Panc1 (cell line): ENCODE measurements around the gene CEMIP. TPM values are rescaled to one million over a fixed set of nuclear protein-coding genes. Genes with fewer than 3 reads are reported as not detected.
A peak's percentile ranks its signal among the peaks of the same experiment; 100 is the strongest.

ENCODE experiments used
- ATAC-seq: fragments of 200-7000 bp; cut with Tn5 transposase; 2 replicates; pipeline ENCODE4 v1.9.1; 2020; ENCODE audit warnings: mild to moderate bottlenecking, moderate library complexity
- BruUV-seq: library from RNA; stranded (reverse); fragments of 400-500 nt; replicated peaks from 2 replicates; lab custom pipeline; 2021; lab: Mats Ljungman, UMichigan
- CTCF ChIA-PET: fragments of 300-600 bp; sonication (Branson Sonifier 250); formaldehyde crosslinking; loops from one replicate; lab custom pipeline; 2022; ENCODE audit warnings: antibody characterized with exemption; lab: Charles Lee
- POLR2A ChIA-PET: fragments of 300-600 bp; sonication (Branson Sonifier 250); formaldehyde crosslinking; loops from one replicate; lab custom pipeline; 2022; ENCODE audit warnings: antibody characterized with exemption; lab: Charles Lee
- DNase-seq: peaks from one replicate; pipeline ENCODE4 v3.0.0-alpha.2; 2010; ENCODE audit warnings: low read depth, low spot score
- H3K27ac ChIP-seq: 2 replicates; pipeline ENCODE4 v1.5.1; 2011; ENCODE audit warnings: mild to moderate bottlenecking, low read length, inconsistent platforms
- H3K27me3 ChIP-seq: fragments of 200-500 bp; sonication (Bioruptor generic); 2 replicates; pipeline ENCODE4 v1.6.0; 2014; ENCODE audit warnings: low read length, inconsistent platforms; ENCODE audit not compliant: control insufficient read depth, insufficient read depth
- H3K36me3 ChIP-seq: fragments of 200-500 bp; sonication (Bioruptor generic); 2 replicates; pipeline ENCODE4 v1.5.1; 2014; ENCODE audit warnings: inconsistent platforms, mild to moderate bottlenecking, low read length, moderate library complexity; ENCODE audit not compliant: control insufficient read depth, insufficient read depth
- H3K4me1 ChIP-seq: 2 replicates; pipeline ENCODE4 v1.5.1; 2011; ENCODE audit warnings: inconsistent platforms, mild to moderate bottlenecking, low read length, moderate library complexity; ENCODE audit not compliant: control insufficient read depth, insufficient read depth
- H3K4me3 ChIP-seq, 2 experiments: 2 replicates each; pipeline ENCODE4 v1.5.1; 2011 to 2012; ENCODE audit warnings: low read depth in 2 of 2, low read length in 2 of 2, mild to moderate bottlenecking in 2 of 2, inconsistent platforms in 1 of 2, moderate library complexity in 1 of 2
- H3K9me3 ChIP-seq: fragments of 200-500 bp; sonication (Bioruptor generic); 2 replicates; pipeline ENCODE4 v1.5.1; 2014; ENCODE audit warnings: low read depth, mild to moderate bottlenecking, inconsistent platforms, low read length, moderate library complexity; ENCODE audit not compliant: control insufficient read depth, insufficient read depth
- POLR2AphosphoS5 ChIP-seq: IDR thresholded peaks from 2 replicates; pipeline ENCODE4 v1.6.1; 2012; ENCODE audit warnings: mild to moderate bottlenecking, low read depth, low read length, moderate library complexity
- SIN3A ChIP-seq: IDR thresholded peaks from 2 replicates; pipeline ENCODE4 v1.6.1; 2012; ENCODE audit warnings: low read depth, mild to moderate bottlenecking, low read length, moderate library complexity, borderline replicate concordance; ENCODE audit not compliant: insufficient read depth
- TCF7L2 ChIP-seq: IDR thresholded peaks from 2 replicates; pipeline ENCODE4 v1.6.1; 2011; ENCODE audit warnings: mild to moderate bottlenecking, low read depth, low read length, inconsistent platforms
- in situ Hi-C: cut with HindIII; loops from 2 replicates; pipeline ENCODE4 v1.10.0; 2016; ENCODE audit warnings: low sequenced_read_pairs, low pct_unique_long_range_greater_than_20kb
- intact Hi-C: fragments of 100-400 bp; cut with micrococcal nuclease; formaldehyde crosslinking; loops from one replicate; pipeline ENCODE4 v1.10.0; 2022; ENCODE audit not compliant: unreplicated experiment
- total RNA-seq: library from RNA; stranded (reverse); gene quantifications from one replicate; pipeline ENCODE4 v1.2.1, GENCODE V29; 2021; ENCODE audit not compliant: unreplicated experiment
- TF ChIP-seq, protein P1 (sequence below), 2 experiments: IDR thresholded peaks; 2 replicates each; pipeline ENCODE4 v1.6.1; 2011 to 2012; ENCODE audit warnings: low read depth in 2 of 2, control low read depth in 1 of 2, low read length in 1 of 2, mild to moderate bottlenecking in 1 of 2, moderate library complexity in 1 of 2; ENCODE audit not compliant: insufficient read depth in 1 of 2
- TF ChIP-seq, protein P2 (sequence below): fragments of 450-650 bp; IDR thresholded peaks from 2 replicates; pipeline ENCODE4 v1.5.1; 2017; ENCODE audit warnings: mild to moderate bottlenecking

CEMIP gene
- total RNA-seq, 1 experiment from 2014 or later = 0.46 TPM

DNA sequence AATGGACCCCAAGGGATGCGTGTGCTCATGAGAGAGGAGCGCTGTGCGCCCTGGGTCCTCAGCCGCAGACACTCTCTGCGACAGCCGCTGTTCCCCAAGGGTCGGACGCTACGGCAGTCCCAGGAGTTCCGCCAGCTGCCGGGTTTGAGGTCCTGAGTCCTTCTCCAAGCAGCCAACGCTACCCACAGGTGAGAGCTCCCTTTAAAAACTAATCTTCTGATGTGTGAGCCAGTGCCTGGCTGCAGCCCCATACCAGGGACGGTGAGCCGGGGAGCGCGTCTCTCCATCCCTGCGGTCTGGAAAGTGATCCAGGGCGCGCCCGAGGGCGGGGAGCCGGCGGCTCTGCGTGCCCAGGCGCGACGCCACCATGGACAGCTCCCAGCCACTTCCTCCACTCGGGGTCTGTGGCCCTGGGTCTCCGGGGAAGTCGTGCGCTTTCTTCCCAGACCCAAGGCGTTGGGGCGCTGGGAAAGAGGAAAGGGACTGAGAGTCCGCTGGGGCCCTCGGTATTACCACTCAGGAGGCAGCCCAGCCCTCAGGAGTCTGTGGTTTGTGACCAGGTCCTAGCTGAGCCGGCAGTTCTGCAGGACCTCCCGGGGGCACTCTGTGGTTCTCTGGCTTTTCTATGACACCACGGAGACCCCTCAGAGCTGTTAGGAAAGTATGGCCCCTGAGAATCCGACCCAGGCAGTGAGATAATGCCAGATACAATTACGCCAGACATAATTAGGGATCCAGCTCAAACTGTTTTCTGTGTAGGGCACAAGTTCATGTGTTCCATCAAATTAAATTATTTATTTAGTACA lies 1.4 kb downstream of the CEMIP start:
- Histone ChIP-seq H3K9me3 (no peaks in the 10 kb centered on the region), H3K27ac (no peak overlapping the region), H3K27me3 (peaks cover 33% of the 10 kb centered on the region), H3K4me1 (peaks cover 6% of the 10 kb centered on the region; the same call in 1 of the 2 replicates), H3K4me3 (peak overlapping the region; percentile 50 to 57), H3K36me3 (no peaks in the 10 kb centered on the region)
- no peak for DNase-seq
- in situ Hi-C loops (no loop called here), intact Hi-C loops (loop anchor here (2.0 kb wide), 1 partner anchor 190 kb away; no protein-coding TSS in a partner anchor)
- TF ChIP-seq, protein P1, sequence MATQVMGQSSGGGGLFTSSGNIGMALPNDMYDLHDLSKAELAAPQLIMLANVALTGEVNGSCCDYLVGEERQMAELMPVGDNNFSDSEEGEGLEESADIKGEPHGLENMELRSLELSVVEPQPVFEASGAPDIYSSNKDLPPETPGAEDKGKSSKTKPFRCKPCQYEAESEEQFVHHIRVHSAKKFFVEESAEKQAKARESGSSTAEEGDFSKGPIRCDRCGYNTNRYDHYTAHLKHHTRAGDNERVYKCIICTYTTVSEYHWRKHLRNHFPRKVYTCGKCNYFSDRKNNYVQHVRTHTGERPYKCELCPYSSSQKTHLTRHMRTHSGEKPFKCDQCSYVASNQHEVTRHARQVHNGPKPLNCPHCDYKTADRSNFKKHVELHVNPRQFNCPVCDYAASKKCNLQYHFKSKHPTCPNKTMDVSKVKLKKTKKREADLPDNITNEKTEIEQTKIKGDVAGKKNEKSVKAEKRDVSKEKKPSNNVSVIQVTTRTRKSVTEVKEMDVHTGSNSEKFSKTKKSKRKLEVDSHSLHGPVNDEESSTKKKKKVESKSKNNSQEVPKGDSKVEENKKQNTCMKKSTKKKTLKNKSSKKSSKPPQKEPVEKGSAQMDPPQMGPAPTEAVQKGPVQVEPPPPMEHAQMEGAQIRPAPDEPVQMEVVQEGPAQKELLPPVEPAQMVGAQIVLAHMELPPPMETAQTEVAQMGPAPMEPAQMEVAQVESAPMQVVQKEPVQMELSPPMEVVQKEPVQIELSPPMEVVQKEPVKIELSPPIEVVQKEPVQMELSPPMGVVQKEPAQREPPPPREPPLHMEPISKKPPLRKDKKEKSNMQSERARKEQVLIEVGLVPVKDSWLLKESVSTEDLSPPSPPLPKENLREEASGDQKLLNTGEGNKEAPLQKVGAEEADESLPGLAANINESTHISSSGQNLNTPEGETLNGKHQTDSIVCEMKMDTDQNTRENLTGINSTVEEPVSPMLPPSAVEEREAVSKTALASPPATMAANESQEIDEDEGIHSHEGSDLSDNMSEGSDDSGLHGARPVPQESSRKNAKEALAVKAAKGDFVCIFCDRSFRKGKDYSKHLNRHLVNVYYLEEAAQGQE (IDR thresholded peaks at IDR 0.05; ENCODE audit: insufficient read depth in 1 of 2, low read depth in 2 of 2, low read length in 1 of 2) = peak; percentile 98 to 99
- no peak for TF ChIP-seq SIN3A
- TF ChIP-seq, protein P2, sequence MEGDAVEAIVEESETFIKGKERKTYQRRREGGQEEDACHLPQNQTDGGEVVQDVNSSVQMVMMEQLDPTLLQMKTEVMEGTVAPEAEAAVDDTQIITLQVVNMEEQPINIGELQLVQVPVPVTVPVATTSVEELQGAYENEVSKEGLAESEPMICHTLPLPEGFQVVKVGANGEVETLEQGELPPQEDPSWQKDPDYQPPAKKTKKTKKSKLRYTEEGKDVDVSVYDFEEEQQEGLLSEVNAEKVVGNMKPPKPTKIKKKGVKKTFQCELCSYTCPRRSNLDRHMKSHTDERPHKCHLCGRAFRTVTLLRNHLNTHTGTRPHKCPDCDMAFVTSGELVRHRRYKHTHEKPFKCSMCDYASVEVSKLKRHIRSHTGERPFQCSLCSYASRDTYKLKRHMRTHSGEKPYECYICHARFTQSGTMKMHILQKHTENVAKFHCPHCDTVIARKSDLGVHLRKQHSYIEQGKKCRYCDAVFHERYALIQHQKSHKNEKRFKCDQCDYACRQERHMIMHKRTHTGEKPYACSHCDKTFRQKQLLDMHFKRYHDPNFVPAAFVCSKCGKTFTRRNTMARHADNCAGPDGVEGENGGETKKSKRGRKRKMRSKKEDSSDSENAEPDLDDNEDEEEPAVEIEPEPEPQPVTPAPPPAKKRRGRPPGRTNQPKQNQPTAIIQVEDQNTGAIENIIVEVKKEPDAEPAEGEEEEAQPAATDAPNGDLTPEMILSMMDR = no peak
- TF ChIP-seq TCF7L2 = no peak
- no peak for TF ChIP-seq POLR2AphosphoS5
- BruUV-seq = no TSS peak
- peak; percentile 29 for ATAC-seq
- POLR2A ChIA-PET = no interaction called here
- CTCF ChIA-PET = interaction anchor here (0.6 to 5.2 kb wide), 3 partner anchors 107 to 213 kb away, joined by 3 to 65 read pairs (median 8); no protein-coding TSS in a partner anchor

DNA sequence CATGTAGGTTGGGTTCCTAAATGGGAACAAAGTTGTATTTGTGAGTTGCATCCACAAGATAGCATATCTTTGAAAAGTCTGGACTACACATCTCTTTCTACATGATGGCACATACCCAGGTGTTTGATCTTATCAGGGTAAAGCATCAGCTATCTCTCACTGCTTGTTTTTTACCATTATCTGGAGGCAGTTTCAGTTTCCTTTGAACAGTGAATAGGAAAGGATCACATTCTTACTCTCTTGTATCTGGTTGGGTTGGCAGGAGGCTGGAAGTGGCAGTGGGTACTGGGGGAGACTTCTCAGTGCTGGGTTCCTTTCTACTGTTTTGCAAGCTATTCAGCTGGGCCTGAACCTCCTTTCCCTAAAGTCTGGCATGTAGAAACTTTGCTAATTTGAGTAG lies 4.1 kb downstream of the CEMIP start:
- intact Hi-C loops = no loop called here
- BruUV-seq = no TSS peak
- Histone ChIP-seq H3K4me1 (0 out of 2 replicates have a peak, but pooled peaks cover 4% of the 10 kb centered on the region), H3K36me3 (no peaks in the 10 kb centered on the region), H3K27me3 (peaks cover 31% of the 10 kb centered on the region), H3K4me3 (no peak overlapping the region), H3K27ac (no peak overlapping the region), H3K9me3 (no peaks in the 10 kb centered on the region)
- DNase-seq (no peak), ATAC-seq (no peak)
- ChIA-PET CTCF (no interaction called here), POLR2A (no interaction called here)
- in situ Hi-C loops = no loop called here
- TF ChIP-seq TCF7L2 (no peak), SIN3A (no peak)

DNA sequence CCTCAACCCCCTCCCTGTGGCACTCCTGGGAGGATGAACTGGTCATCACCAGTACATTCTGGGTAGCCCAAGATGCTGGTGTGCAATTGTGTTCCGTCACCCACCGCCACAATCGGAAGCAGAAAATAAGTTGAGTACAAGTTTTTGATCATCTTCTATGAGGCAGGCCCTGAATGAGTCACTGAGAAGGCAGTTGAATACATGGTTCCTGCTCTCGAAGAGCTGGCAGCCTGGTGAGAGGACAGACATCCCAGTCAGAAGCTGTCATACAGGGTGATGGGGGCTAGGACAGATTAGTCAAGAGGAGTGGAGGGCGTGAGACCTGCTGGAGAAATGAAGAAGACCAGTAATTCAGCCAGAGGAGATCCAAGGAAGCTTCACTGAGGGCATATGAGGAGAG lies 6.2 kb downstream of the CEMIP start:
- in situ Hi-C loops = no loop called here
- DNase-seq = no peak
- TF ChIP-seq, protein P1 (IDR thresholded peaks at IDR 0.05; ENCODE audit: insufficient read depth in 1 of 2, low read depth in 2 of 2, low read length in 1 of 2) = no peak
- TF ChIP-seq TCF7L2 = no peak
- TF ChIP-seq, protein P2 = no peak
- TF ChIP-seq POLR2AphosphoS5 = no peak
- no peak for TF ChIP-seq SIN3A
- Histone ChIP-seq H3K9me3 (no peaks in the 10 kb centered on the region), H3K4me3 (no peak overlapping the region), H3K27ac (no peak overlapping the region), H3K27me3 (peaks cover 21% of the 10 kb centered on the region), H3K36me3 (no peaks in the 10 kb centered on the region), H3K4me1 (no peaks in the 10 kb centered on the region)
- no TSS peak for BruUV-seq
- CTCF ChIA-PET = interaction anchor here (0.7 to 1.3 kb wide), 2 partner anchors 9 to 217 kb away, joined by 3 to 4 read pairs; no protein-coding TSS in a partner anchor
- POLR2A ChIA-PET = no interaction called here
- no peak for ATAC-seq
- intact Hi-C loops = no loop called here
